ENCODE results near the gene PLEKHM3. TPM values are rescaled to one million over a fixed set of nuclear protein-coding genes. Genes with fewer than 3 reads are reported as not detected.
A peak's percentile ranks its signal among the peaks of the same experiment; 100 is the strongest.

Gene PLEKHM3

GRCh38 chr2:207772844-207773205, 252.5 kb downstream of the PLEKHM3 start:
- H3K23ac ChIP-seq (ENCODE audit: low read length in 2 of 2), result no peak overlapping the region
- H2BK5ac ChIP-seq (ENCODE audit: low read depth, low read length, poor library complexity, severe bottlenecking), result no peak overlapping the region
- no peak overlapping the region for H3K14ac ChIP-seq (ENCODE audit: low read length in 2 of 2)
- H2BK120ac ChIP-seq (ENCODE audit: low read depth, low read length), result no peak overlapping the region
- H4K8ac ChIP-seq (ENCODE audit: low read length), result no peak overlapping the region
- peaks cover 24% of the 10 kb centered on the region for H3K4me1 ChIP-seq (ENCODE audit: control insufficient read depth, insufficient read depth, low read depth, low read length)
- no peaks in the 10 kb centered on the region for H3K9me3 ChIP-seq (ENCODE audit: control insufficient read depth, low read length)
- no peak overlapping the region for H3K4me3 ChIP-seq (ENCODE audit: insufficient read depth in 1 of 2, low read depth in 1 of 2, low read length in 2 of 2)
- WGBS, result 91% methylated on average over 13 of the region's 13 CpGs
- no peak overlapping the region for H2AFZ ChIP-seq (ENCODE audit: low read depth, low read length)
- H3K36me3 ChIP-seq (ENCODE audit: control insufficient read depth in 1 of 2, insufficient read depth in 2 of 2, low read depth in 1 of 2, low read length in 2 of 2), result peaks cover 0 to under 1% of the 10 kb centered on the region in 2 experiments
- no peaks in the 10 kb centered on the region for H3K79me1 ChIP-seq (replicated peaks; ENCODE audit: low read length, poor library complexity, severe bottlenecking)
- no peak for DNase-seq
- no peak overlapping the region for H3K9ac ChIP-seq (ENCODE audit: low read length)
- H2BK15ac ChIP-seq (ENCODE audit: low read depth, poor library complexity, severe bottlenecking), result no peak overlapping the region
- no peak overlapping the region for H3K18ac ChIP-seq (ENCODE audit: low read depth in 1 of 2, low read length in 2 of 2)
- no peak overlapping the region for H2AK5ac ChIP-seq (ENCODE audit: low read length, severe bottlenecking)
- H3K4ac ChIP-seq (ENCODE audit: low read depth in 1 of 2, low read length in 2 of 2), result no peak overlapping the region
- H4K91ac ChIP-seq (ENCODE audit: low read length), result no peak overlapping the region
- peaks cover 0 to under 1% of the 10 kb centered on the region in 2 experiments for H3K27me3 ChIP-seq (ENCODE audit: control insufficient read depth in 1 of 2, insufficient read depth in 1 of 2, low read length in 2 of 2)
- no peak overlapping the region for H3K4me2 ChIP-seq (ENCODE audit: low read length, poor library complexity, severe bottlenecking)
- no peak overlapping the region for H2BK12ac ChIP-seq (ENCODE audit: low read length in 2 of 2)
- H3K27ac ChIP-seq (ENCODE audit: low read length, poor library complexity, severe bottlenecking), result no peak overlapping the region

GRCh38 chr2:207772081-207772843, 253.1 kb downstream of the PLEKHM3 start:
- WGBS, result 71% methylated on average over 13 of the region's 13 CpGs

GRCh38 chr2:207771421-207771820, 253.9 kb downstream of the PLEKHM3 start:
- Histone ChIP-seq H3K4ac (ENCODE audit: low read depth in 1 of 2, low read length in 2 of 2) (no peak overlapping the region), H3K36me3 (ENCODE audit: control insufficient read depth in 1 of 2, insufficient read depth in 2 of 2, low read depth in 1 of 2, low read length in 2 of 2) (peaks cover 0 to 12% of the 10 kb centered on the region in 2 experiments), H4K8ac (ENCODE audit: low read length) (no peak overlapping the region), H2BK120ac (ENCODE audit: low read depth, low read length) (no peak overlapping the region), H2BK12ac (ENCODE audit: low read length in 2 of 2) (no peak overlapping the region), H3K23ac (ENCODE audit: low read length in 2 of 2) (no peak overlapping the region), H3K14ac (ENCODE audit: low read length in 2 of 2) (no peak overlapping the region), H3K4me1 (ENCODE audit: control insufficient read depth, insufficient read depth, low read depth, low read length) (peaks cover 32% of the 10 kb centered on the region), H3K9me3 (ENCODE audit: control insufficient read depth, low read length) (no peaks in the 10 kb centered on the region), H3K18ac (ENCODE audit: low read depth in 1 of 2, low read length in 2 of 2) (no peak overlapping the region), H3K27ac (ENCODE audit: low read length, poor library complexity, severe bottlenecking) (no peak overlapping the region), H2AK5ac (ENCODE audit: low read length, severe bottlenecking) (no peak overlapping the region), H4K91ac (ENCODE audit: low read length) (no peak overlapping the region), H2BK15ac (ENCODE audit: low read depth, poor library complexity, severe bottlenecking) (no peak overlapping the region), H3K27me3 (ENCODE audit: control insufficient read depth in 1 of 2, insufficient read depth in 1 of 2, low read length in 2 of 2) (peaks cover 0 to 8% of the 10 kb centered on the region in 2 experiments), H2AFZ (ENCODE audit: low read depth, low read length) (no peak overlapping the region), H2BK5ac (ENCODE audit: low read depth, low read length, poor library complexity, severe bottlenecking) (no peak overlapping the region), H3K79me1 (replicated peaks; ENCODE audit: low read length, poor library complexity, severe bottlenecking) (peaks cover 9% of the 10 kb centered on the region), H3K4me3 (ENCODE audit: insufficient read depth in 1 of 2, low read depth in 1 of 2, low read length in 2 of 2) (peak overlapping the region in 1 of 2 experiments; percentile 86), H3K9ac (ENCODE audit: low read length) (no peak overlapping the region), H3K4me2 (ENCODE audit: low read length, poor library complexity, severe bottlenecking) (no peak overlapping the region)
- WGBS, result 89% methylated on average over 12 of the region's 14 CpGs
- DNase-seq, result no peak

More at GRCh38 chr2:207772081-207772843, 253.1 kb downstream of the PLEKHM3 start:
- Histone ChIP-seq H3K9me3 (ENCODE audit: control insufficient read depth, low read length) (no peaks in the 10 kb centered on the region), H3K4me3 (ENCODE audit: insufficient read depth in 1 of 2, low read depth in 1 of 2, low read length in 2 of 2) (no peak overlapping the region), H4K8ac (ENCODE audit: low read length) (no peak overlapping the region), H2BK5ac (ENCODE audit: low read depth, low read length, poor library complexity, severe bottlenecking) (no peak overlapping the region), H2AFZ (ENCODE audit: low read depth, low read length) (no peak overlapping the region), H3K4ac (ENCODE audit: low read depth in 1 of 2, low read length in 2 of 2) (no peak overlapping the region), H2BK120ac (ENCODE audit: low read depth, low read length) (no peak overlapping the region), H3K36me3 (ENCODE audit: control insufficient read depth in 1 of 2, insufficient read depth in 2 of 2, low read depth in 1 of 2, low read length in 2 of 2) (peaks cover 0 to 6% of the 10 kb centered on the region in 2 experiments), H3K4me2 (ENCODE audit: low read length, poor library complexity, severe bottlenecking) (no peak overlapping the region), H3K4me1 (ENCODE audit: control insufficient read depth, insufficient read depth, low read depth, low read length) (peaks cover 29% of the 10 kb centered on the region), H3K23ac (ENCODE audit: low read length in 2 of 2) (no peak overlapping the region), H3K79me1 (replicated peaks; ENCODE audit: low read length, poor library complexity, severe bottlenecking) (peaks cover 4% of the 10 kb centered on the region), H3K14ac (ENCODE audit: low read length in 2 of 2) (no peak overlapping the region), H2BK15ac (ENCODE audit: low read depth, poor library complexity, severe bottlenecking) (no peak overlapping the region), H3K18ac (ENCODE audit: low read depth in 1 of 2, low read length in 2 of 2) (no peak overlapping the region), H3K9ac (ENCODE audit: low read length) (no peak overlapping the region), H3K27me3 (ENCODE audit: control insufficient read depth in 1 of 2, insufficient read depth in 1 of 2, low read length in 2 of 2) (peaks cover 0 to 6% of the 10 kb centered on the region in 2 experiments), H2BK12ac (ENCODE audit: low read length in 2 of 2) (no peak overlapping the region), H2AK5ac (ENCODE audit: low read length, severe bottlenecking) (no peak overlapping the region), H3K27ac (ENCODE audit: low read length, poor library complexity, severe bottlenecking) (no peak overlapping the region), H4K91ac (ENCODE audit: low read length) (no peak overlapping the region)
- DNase-seq, result peak; percentile 62

Small RNA genes within 50 kb of the gene (small RNA-seq; reads per million reads assigned to genes)
- gene RNA5SP116 (ENCODE audit: low read depth) (not detected), gene RNU6-360P (ENCODE audit: low read depth) (not detected)
